GM18909 (cell line): ENCODE data around the gene GADD45A.
A peak's percentile ranks its signal among the peaks of the same experiment; 100 is the strongest.

Source experiments
- ATAC-seq: cut with Tn5 transposase; IDR thresholded peaks from one replicate; pipeline ENCODE4 v1.9.1; 2021; ENCODE audit warnings: mild to moderate bottlenecking; ENCODE audit not compliant: unreplicated experiment, poor library complexity

GADD45A gene

DNA sequence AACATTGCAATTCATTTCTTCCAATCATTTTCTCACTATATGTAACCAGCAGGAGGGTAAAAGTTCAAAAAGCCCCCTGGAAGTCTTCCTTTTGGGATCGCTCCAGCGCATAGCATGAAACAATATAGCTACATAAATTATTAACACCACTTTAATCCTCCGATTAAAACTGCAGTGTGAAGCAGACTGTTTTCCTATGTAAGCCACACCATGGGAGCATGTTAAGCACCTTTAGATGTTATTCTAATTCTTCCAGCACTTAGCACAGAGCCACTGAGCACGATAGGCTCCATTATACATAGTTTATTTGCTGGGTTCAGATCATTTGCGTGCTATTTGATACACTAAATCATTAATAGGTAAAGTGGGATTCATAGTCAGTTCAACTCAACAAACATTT, 18.4 kb upstream of the GADD45A start:
- ATAC-seq: no peak

DNA sequence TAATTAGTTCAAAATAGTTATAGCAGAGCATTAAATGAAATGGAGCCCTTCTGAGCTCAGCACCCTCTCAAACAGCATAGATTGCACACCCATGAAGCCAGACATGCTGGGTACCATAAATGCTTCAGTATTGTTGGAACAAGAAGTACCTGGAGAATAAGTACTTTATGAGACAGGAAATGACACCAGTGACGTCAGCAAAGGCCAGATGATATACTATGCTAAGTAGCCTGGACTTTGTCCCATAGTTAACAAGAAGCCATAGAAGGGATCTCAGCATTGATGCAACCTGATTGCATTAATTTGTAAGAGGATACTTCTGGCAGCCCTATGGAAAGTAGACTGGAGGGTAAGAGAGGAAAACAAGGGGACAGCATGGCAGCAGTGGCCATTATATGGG, 16.3 kb upstream of the GADD45A start:
- ATAC-seq: no peak

DNA sequence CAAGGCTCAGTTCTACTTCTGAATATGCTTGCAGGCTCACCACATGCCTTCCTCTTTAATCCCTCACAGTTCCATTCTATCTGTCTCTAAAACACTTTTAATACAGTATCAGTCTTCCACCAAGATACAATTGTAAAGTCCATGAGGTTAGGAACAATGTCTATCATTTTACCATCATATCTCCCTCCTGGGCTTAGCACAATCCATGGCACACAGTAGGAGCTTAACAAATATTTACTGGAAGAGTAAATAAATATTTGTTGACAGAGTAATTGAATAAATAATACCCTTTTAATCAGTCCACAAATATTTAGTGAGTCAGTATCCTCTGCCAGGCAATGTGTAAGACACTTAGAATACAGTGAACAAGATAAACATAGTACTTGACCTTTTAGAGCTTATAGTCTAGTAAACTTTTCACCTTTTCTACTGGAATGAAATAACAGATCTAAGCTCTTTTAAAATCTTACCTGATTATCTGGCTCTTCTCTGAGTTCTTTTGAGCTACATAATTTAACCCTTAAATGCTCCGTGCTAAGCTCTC, 12.7 kb upstream of the GADD45A start:
- no peak for ATAC-seq

DNA sequence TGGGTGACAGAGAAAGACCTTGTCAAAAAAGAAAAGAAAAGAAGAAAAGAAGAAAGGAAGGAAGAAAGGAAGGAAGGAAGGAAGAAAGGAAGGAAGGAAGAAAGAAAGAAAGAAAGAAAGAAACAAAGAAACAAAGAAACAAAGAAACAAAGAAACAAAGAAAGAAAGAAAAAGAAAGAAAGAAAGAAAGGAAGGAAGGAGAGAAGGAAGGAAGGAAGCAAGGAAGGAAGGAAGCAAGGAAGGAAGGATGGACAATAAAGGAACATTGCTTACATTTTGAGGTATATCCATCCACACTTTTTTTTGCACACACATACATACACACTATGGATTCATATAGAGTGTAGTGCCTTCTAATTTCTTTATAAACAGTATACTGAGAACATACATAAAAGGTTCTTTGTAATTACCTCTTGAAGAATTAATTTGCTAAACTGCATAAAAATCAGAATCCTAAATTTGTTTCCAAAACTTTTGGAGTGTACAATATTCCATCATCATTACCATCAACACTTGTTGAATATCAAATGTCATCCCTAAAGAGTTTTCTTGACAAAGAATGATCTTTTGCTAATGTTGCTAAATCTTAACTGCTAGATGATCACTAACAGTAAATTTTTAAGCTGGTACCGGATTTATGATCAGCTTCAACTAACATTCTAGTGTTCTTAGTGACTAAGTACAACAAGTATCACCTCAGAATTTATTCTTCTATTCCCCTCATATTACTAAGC, 11.4 kb upstream of the GADD45A start:
- ATAC-seq: no peak

DNA sequence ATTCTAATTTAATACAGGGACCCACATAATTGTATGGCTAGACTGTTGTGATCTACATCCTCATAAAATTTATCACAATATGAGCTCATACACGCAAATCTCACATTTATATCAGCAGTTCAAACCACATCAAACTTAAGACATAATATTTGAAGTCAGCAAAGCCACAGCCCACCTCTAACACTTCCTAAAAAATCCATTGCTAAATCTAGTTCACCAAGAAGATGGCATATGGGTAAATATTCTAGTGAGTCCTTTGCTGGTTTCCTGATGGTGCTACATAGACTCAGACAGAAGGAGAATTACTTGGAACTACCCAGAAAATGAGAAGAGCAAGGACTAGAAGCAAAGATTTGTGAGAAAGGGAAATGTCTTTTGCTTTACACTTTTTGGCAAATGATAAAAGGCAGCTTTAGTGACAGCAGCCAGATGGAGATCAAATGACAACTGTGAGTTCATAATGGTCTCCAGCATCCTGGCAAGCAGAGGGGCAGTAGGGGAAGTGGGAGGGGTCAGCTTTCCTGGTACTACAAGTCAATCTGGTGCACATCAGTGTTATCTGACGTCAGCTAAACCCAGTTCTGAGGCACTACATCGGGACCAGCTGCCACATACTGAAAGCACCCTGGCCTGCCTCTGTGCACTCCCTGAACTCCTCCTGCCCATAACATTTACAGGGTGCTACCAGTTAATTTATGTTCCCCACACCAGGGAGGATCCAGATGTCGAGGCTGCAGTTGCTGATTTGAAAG, 10.6 kb upstream of the GADD45A start:
- no peak for ATAC-seq

DNA sequence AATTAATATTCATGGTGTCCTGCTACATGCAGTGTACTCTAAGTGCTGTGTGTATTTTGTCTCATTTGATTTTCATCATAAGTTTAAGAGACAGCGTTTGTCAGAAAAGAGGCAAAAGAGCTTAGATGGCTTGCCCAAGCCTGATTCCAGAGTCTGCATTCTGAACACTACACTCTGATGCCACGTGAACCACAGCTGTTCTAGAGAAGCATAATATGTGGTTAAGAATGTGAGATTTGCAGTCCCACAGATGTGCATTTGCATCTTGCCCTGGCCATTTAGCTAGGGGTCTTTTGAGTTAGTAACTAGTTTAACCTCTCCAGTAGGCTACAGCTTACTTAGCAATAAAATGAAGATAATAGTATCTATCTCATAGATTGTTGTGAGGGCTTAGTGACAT, 9.2 kb upstream of the GADD45A start:
- peak; percentile 65 for ATAC-seq

DNA sequence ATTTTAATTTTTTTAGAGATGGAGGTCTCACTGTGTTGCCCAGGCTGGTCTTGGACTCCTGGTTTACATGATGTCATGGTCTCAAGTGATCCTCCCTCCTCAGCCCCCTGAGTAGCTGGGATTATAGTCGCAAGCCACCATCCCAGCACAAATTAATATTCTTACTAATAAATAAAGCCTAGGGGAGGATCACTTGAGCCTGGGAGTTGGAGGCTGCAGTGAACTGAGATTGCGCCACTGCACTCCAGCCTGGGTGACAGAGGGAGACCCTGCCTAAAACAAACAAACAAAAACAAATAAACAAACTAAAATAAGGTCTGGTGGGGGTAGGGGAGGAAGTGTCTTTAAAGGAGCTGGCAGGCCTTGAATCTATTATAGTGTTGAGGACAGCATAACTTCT, 8.7 kb upstream of the GADD45A start:
- no peak for ATAC-seq

DNA sequence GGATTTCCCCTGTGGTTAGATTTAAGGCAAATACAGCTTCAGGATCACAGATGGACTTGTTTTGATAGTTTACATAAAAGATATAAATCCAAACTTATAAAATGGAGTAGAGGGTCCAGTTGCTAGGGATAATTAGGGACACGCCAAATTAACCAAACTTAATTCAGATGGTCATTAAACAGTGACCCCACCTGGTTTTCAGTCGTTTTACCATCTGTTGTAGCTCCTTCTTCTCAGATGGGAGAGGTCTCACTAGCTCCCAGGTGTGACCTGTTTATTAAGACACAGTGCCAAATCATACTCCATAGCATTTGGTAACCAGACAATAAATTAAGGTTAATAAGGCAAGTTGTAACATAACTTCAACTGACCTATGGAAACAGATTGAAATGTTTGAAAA, 8.1 kb upstream of the GADD45A start:
- no peak for ATAC-seq

DNA sequence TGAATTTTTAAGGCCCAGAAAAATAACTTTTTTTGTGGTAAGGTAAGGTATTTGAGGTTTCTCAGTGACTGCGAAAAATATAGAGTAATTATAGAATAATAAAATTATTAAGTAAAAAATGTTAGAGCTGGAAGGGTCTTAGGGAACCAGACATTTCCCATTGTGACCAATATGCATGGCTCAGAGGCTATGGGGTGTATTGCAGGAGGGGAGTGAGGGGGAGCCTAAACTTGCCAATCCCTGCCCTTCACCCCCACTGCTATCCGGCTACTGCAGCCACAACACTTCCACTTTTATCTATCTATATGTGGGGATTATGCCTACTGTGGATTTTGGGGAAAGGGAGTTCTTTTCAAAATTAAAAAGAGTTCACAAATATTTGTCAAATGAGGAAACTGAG, 7.6 kb upstream of the GADD45A start:
- no peak for ATAC-seq

DNA sequence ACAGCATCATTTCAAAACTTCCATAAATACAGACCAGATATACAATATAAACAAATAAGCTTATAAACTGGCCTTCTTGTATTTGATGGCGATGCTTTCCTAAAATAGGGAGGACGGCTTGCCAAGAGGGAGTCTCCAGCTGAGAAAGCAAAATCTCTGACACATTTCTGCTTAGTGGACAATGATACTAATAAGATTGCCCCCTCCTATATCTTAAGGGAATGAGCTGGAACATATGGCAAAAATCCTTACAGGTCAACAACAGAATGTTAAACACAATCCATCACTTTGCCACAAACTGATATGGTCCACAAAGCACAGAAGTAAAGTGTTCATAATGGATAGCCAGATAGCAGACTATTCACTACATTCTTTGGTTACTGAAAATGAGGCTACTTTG, 7.1 kb upstream of the GADD45A start:
- no peak for ATAC-seq

DNA sequence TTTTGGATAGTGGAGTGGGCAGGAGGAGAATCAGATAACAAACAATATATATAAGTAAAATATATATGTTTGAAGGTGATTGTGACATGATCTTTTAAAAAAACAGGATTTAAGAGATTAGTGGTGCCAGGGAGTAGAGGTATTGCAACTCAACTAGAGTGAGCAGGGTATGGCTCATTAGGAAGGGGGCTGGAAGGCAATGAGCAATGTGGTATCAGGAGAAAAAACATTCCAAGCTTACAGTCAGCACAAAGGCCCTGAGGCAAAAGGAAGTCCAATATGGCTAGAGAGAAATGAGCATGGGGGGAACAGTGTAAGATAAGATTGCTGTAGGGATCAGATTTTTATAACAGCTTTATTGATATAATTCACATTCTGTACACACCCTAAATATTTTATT, 5.3 kb upstream of the GADD45A start:
- no peak for ATAC-seq

DNA sequence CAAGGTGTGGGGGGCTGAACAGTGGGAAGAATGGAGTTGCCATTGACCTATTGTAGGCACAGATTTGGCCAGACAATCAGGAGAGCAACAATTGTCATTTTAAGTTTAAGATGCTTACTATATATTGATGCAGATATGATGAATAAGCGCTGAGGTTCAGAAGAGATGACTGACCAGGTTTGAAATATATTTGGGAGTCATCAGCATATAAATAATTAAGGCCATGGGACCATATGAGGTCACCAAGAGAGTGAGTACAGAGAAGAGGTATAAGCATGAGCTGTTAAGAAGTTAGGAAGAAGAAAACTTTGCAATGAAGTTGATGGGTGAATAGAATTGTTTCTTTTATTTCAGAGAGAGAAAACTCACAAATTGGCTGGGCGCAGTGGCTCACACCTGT, 4.5 kb upstream of the GADD45A start:
- no peak for ATAC-seq

DNA sequence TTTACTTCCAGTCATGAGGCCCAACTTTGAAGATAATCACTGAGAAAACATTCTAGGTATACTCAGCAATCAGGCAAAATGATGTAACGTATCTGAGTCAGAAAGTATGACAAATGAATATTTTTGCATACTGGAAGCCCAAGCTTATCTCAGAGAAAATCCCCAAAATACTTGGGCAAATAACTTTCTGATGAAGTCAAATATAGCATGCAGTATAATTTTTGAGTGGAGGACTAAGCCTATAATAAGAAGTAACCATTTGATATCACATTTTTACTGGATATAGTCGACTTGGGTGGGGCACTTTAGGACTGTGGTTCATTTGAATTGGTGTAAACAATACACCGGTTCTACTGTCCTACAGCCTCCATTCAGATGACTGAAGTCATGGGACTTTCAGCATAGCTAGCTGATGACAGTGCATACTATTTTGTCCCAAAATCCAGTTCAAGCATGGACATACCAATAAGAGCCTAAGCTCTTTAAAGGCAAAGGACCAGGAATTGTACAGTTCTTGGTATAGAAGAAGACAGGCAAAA, 2.3 kb upstream of the GADD45A start:
- no peak for ATAC-seq

DNA sequence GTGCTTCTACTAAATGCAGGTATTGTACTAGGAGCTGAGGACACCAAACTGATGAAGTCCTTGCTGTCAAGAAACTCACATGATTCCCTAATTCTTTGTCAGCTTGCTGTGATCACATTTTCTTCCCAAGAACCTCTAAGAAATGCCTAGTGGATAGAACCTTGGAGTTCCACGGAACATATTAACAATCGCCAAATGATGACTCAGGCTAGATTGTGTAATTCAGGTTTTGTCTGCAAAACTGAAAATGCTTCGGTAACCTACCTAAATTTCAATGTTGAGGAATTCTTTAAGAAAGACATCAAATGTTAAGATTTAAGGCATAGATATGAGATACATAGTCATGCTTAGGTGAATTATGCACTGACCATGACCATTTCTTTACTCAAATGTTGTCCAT, 1.7 kb upstream of the GADD45A start:
- no peak for ATAC-seq

DNA sequence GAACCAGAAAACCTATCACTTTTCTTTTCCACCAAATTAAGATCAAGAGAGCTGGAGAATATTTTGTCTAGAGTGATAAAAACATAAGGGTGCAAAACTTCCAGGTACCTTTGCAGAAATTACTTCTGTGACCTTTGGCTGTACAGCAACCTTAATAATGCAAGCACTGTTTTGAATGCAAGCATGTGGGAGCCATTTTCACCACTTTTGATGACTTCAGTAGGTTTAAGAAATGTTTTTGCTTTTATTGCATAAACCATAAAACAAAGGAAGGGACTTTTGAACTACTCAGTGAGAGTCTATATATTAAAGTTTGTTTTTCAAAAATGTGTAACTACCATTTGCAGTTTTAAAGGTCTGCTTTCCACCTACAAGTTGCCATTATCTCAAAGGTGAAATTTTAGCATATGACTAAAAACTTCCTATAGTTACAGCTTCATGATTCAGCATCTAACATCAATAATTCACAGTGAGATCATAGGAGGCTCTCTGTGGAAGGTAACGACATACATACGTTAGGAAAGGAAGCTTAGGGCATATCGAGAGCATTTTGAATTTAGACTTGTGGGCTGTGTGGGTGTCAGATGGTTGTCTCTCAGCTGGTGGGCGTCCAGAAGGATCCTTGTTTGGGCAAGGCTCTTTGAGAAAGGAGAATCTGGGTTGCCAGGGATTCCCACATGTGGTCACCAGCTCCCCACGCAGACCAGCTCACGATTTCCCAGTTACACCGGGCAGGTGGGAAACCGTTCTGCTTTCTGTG, 1.1 kb upstream of the GADD45A start:
- ATAC-seq: no peak

DNA sequence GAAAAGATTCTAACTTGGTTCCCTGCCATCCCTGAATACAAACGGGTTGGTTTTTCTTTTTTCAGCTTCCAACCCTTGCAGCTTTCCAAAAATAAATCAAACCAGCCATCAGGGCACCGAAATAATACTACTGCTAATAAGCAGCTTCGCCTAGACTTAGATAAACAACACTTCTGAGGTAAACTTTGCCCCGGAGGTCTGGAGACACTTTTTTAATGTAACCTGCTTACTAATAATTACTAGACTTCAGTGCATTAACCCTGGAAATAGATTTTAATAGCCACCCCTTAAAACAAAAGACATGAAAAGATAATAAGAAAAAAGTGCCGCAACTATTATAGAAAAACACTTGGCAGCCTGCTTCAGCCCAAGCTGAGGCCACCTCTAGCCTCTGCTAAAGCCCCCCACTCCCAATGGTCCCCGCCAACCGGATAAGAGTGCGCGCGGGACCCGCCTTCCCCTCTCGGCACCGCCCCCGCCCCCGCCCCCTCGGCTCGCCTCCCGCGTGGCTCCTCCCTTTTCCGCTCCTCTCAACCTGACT, 405 bp upstream of the GADD45A start:
- ATAC-seq: no peak

DNA sequence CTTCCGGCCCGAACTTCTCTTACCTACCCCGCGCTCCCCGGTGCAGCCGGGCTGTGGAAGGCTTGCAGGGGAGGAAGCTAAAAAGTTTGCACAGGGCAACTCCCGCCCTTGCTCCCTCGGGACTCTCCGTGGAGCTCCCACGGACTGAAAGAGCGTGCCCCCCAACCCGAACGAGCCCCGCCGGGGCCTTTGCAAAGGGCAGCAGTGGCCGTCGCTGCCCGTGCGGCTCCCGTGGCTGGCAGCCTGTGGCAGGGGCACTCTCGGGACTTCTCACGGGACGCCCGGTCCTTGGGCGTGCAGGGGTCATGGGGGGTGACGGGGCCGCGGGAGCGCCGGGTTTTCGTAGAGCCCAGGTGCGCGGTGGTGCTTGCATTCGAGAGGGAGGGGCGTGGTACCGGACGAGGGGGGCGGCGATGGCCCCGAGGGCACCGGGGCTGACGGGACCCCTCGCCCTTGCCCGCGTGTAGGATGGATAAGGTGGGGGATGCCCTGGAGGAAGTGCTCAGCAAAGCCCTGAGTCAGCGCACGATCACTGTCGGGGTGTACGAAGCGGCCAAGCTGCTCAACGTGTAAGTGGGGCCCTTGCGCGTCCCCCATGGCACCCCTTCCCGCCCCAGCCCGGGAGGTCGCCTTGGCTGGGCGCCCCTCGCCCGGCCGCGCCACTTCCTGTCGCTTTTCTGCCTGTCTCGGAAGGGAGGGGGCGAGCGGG, 711 bp downstream of the GADD45A start:
- ATAC-seq: peak; percentile 16

DNA sequence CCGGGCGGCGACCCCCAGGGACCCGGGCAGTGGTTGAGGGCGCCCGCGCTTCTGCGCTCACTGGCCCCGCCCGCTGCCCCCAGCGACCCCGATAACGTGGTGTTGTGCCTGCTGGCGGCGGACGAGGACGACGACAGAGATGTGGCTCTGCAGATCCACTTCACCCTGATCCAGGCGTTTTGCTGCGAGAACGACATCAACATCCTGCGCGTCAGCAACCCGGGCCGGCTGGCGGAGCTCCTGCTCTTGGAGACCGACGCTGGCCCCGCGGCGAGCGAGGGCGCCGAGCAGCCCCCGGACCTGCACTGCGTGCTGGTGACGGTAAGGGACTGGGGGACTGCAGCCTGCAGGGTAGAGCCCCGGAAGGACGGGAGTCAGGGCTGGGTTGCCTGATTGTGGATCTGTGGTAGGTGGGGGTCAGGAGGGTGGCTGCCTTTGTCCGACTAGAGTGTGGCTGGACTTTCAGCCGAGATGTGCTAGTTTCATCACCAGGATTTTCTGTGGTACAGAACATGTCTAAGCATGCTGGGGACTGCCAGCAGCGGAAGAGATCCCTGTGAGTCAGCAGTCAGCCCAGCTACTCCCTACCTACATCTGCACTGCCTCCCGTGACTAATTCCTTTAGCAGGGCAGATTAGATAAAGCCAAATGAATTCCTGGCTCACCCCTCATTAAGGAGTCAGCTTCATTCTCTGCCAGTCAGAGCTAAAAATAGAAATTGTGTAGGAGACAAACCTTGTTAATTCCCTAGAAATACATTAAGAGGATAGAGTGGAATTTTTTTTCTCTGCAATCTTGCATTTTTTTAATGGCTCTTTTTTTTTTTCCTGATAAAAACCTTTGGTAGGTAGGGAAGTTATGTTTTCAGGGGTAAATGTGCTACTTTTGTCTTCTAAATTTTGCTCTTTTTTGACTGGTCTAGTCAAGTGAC, 1.5 kb downstream of the GADD45A start:
- peak; percentile 26 for ATAC-seq

DNA sequence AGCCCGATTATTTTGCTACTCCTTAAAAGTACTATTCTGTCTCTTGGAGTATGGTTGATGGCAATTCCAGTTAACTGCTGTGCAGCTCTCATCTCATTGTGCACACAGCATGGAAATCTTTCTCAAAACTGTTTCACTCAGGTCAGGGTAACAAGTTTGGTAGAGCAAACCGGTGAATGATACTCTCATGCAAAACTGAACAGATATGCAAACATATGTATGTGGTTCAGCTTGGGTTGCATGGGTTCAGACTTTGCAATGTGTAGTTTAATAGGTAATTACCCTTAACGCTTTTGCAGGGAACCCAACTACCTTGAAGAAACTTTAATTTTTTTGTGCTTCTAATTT, 2.2 kb downstream of the GADD45A start:
- ATAC-seq: no peak
